GM12878 (cell line): ENCODE measurements around the gene ARRDC5. TPM values are rescaled to one million over a fixed set of nuclear protein-coding genes. Genes with fewer than 3 reads are reported as not detected.

Experiments
- ATAC-seq: fragments of 200-7000 bp; cut with Tn5 transposase; 3 replicates; pipeline ENCODE4 v1.9.1; 2020; ENCODE audit warnings: mild to moderate bottlenecking, moderate library complexity
- BruUV-seq: library from RNA; stranded (reverse); fragments of 400-500 nt; replicated peaks from 2 replicates; lab custom pipeline; 2021; lab: Mats Ljungman, UMichigan
- CTCF ChIA-PET: fragments of 300-600 bp; sonication (Branson Sonifier 250); formaldehyde crosslinking; extraction: SDS; loops from one replicate; lab custom pipeline; 2021; ENCODE audit warnings: inconsistent platforms; lab: Yijun Ruan, JAX
- POLR2A ChIA-PET: fragments of 350-600 bp; formaldehyde crosslinking; extraction: SDS; loops from one replicate; lab custom pipeline; 2021; ENCODE audit warnings: inconsistent platforms; lab: Charles Lee
- RAD21 ChIA-PET: fragments of 300-600 bp; sonication (Branson Sonifier 250); formaldehyde crosslinking; loops from one replicate; lab custom pipeline; 2023; ENCODE audit warnings: antibody characterized with exemption; ENCODE audit not compliant: unreplicated experiment; lab: Charles Lee
- SMC1A ChIA-PET: fragments of 300-600 bp; sonication (Branson Sonifier 250); formaldehyde crosslinking; loops from one replicate; lab custom pipeline; 2023; ENCODE audit not compliant: unreplicated experiment, uncharacterized antibody; lab: Charles Lee
- DNase-seq: peaks from one replicate; pipeline ENCODE4 v3.0.0-alpha.2; 2011; ENCODE audit warnings: low read depth, low spot score
- FAIRE-seq: peaks from 3 replicates; lab custom pipeline; 2011; peaks lifted over from hg19 to GRCh38; lab: Jason Lieb, UNC
- H2AFZ ChIP-seq: 2 replicates; pipeline ENCODE4 v1.6.0; 2011; ENCODE audit warnings: low read depth, low read length, control low read depth; ENCODE audit not compliant: control insufficient read depth
- H3K27ac ChIP-seq: 2 replicates; pipeline ENCODE4 v1.5.1; 2011; ENCODE audit warnings: control low read depth; ENCODE audit not compliant: control insufficient read depth, insufficient read depth
- H3K27me3 ChIP-seq, 2 experiments: replicated peaks in 1 of 2; 2 replicates each; pipeline versions ENCODE4 v1.6.0 to v1.6.1; 2011; ENCODE audit warnings: low read length in 1 of 2; ENCODE audit not compliant: control insufficient read depth in 2 of 2, insufficient read depth in 2 of 2
- H3K36me3 ChIP-seq, 2 experiments: 2 replicates each; pipeline ENCODE4 v1.5.1; 2011; ENCODE audit warnings: low read length in 1 of 2; ENCODE audit not compliant: control insufficient read depth in 2 of 2, insufficient read depth in 2 of 2
- H3K4me1 ChIP-seq: 2 replicates; pipeline ENCODE4 v1.6.1; 2011; ENCODE audit warnings: mild to moderate bottlenecking, low read length, moderate library complexity, mixed read lengths; ENCODE audit not compliant: control insufficient read depth, insufficient read depth
- H3K4me2 ChIP-seq: 2 replicates; pipeline ENCODE4 v1.6.0; 2011; ENCODE audit warnings: control low read depth; ENCODE audit not compliant: control insufficient read depth, insufficient read depth
- H3K4me3 ChIP-seq: fragments of 200-600 bp; sonication (generic); 2 replicates; pipeline ENCODE4 v1.5.1; 2016
- H3K79me2 ChIP-seq: 2 replicates; pipeline ENCODE4 v1.6.0; 2011; ENCODE audit warnings: low read length; ENCODE audit not compliant: control insufficient read depth, insufficient read depth
- H3K9ac ChIP-seq: 2 replicates; pipeline ENCODE4 v1.8.0; 2011; ENCODE audit warnings: low read length, control low read depth, mixed read lengths; ENCODE audit not compliant: control insufficient read depth, insufficient read depth
- H3K9me3 ChIP-seq: replicated peaks from 3 replicates; pipeline ENCODE4 v1.5.1; 2011; ENCODE audit warnings: mild to moderate bottlenecking, low read length; ENCODE audit not compliant: control insufficient read depth, insufficient read depth
- H4K20me1 ChIP-seq: 2 replicates; pipeline ENCODE4 v1.6.0; 2011; ENCODE audit not compliant: control insufficient read depth, insufficient read depth
- BACH1 ChIP-seq: fragments of 450-650 bp; IDR thresholded peaks from 2 replicates; pipeline ENCODE4 v1.6.1; 2017; ENCODE audit warnings: mild to moderate bottlenecking, borderline replicate concordance
- DPF2 ChIP-seq: fragments of 450-650 bp; IDR thresholded peaks from 2 replicates; pipeline ENCODE4 v1.6.1; 2017; ENCODE audit warnings: mild to moderate bottlenecking
- FOXM1 ChIP-seq: IDR thresholded peaks from 2 replicates; pipeline ENCODE4 v1.6.1; 2012; ENCODE audit warnings: low read depth, mild to moderate bottlenecking, inconsistent platforms, low read length, moderate library complexity
- HDAC6 ChIP-seq: fragments of 200-600 bp; sonication (generic); IDR thresholded peaks from one replicate; pipeline ENCODE4 v1.8.0; 2017; ENCODE audit warnings: antibody characterized with exemption; ENCODE audit not compliant: unreplicated experiment
- MLLT1 ChIP-seq: fragments of 450-650 bp; IDR thresholded peaks from 2 replicates; pipeline ENCODE4 v1.6.1; 2016; ENCODE audit warnings: mild to moderate bottlenecking
- MTA2 ChIP-seq: fragments of 450-650 bp; IDR thresholded peaks from 2 replicates; pipeline ENCODE4 v1.6.1; 2016; ENCODE audit warnings: low read depth, mild to moderate bottlenecking, moderate library complexity
- RAD21 ChIP-seq: IDR thresholded peaks from 2 replicates; pipeline ENCODE4 v1.6.1; 2011; ENCODE audit warnings: mild to moderate bottlenecking, low read depth, low read length, moderate library complexity; ENCODE audit not compliant: insufficient read depth
- RAD51 ChIP-seq: fragments of 450-650 bp; IDR thresholded peaks from 2 replicates; pipeline ENCODE4 v1.6.1; 2016; ENCODE audit warnings: moderate library complexity, mild to moderate bottlenecking, inconsistent platforms
- RBBP5 ChIP-seq: fragments of 200-600 bp; sonication (generic); conservative IDR thresholded peaks from 2 replicates; pipeline ENCODE4 v1.6.1; 2016
- SMARCA5 ChIP-seq: fragments of 450-650 bp; IDR thresholded peaks from 2 replicates; pipeline ENCODE4 v1.6.1; 2017; ENCODE audit warnings: mild to moderate bottlenecking
- TCF12 ChIP-seq: IDR thresholded peaks from 2 replicates; pipeline ENCODE4 v1.6.1; 2011; ENCODE audit warnings: low read depth, mild to moderate bottlenecking, low read length
- YY1 ChIP-seq: IDR thresholded peaks from 2 replicates; pipeline ENCODE4 v1.6.1; 2011; ENCODE audit warnings: low read depth, mild to moderate bottlenecking, low read length
- ZBTB40 ChIP-seq: fragments of 450-650 bp; IDR thresholded peaks from 2 replicates; pipeline ENCODE4 v1.6.1; 2016; ENCODE audit warnings: mild to moderate bottlenecking, moderate library complexity, borderline replicate concordance
- ZNF207 ChIP-seq: fragments of 450-650 bp; IDR thresholded peaks from 2 replicates; pipeline ENCODE4 v1.6.1; 2014; ENCODE audit warnings: antibody characterized with exemption, mild to moderate bottlenecking, borderline replicate concordance
- WGBS: methylation state at CpG from one replicate; pipeline ENCODE4 v1.1.6; 2016; ENCODE audit warnings: low lambda C conversion rate; ENCODE audit not compliant: insufficient replicate concordance, insufficient coverage; ENCODE audit errors: missing lambda C conversion rate; 5-methylcytosine and 5-hydroxymethylcytosine counted together
- in situ Hi-C: fragments of 300-500 bp; cut with MboI; formaldehyde crosslinking; loops from 9 replicates; pipeline ENCODE4 v1.14.3; 2018; ENCODE audit warnings: mixed read lengths
- intact Hi-C: fragments of 100-400 bp; cut with micrococcal nuclease; formaldehyde crosslinking; loops from one replicate; pipeline ENCODE4 v1.14.2; 2022; ENCODE audit not compliant: unreplicated experiment
- polyA plus RNA-seq, 11 experiments: library from polyadenylated mRNA; depleted of rRNA in 4 of 11; unstranded in 6 of 11; stranded (reverse) in 5 of 11; fragments of >200 nt; fragmentation: Nextera tagmentation in 4 of 11; fragmentation: Illumina TruSeq in 1 of 11; extraction: Ambion mirVana in 4 of 11; extraction: Trizol in 1 of 11; gene quantifications; 1 replicate in 1 of 11; 2 replicates in 10 of 11; pipeline versions ENCODE4 v1.2.1 to v1.2.3, GENCODE V29; 2011 to 2016; ENCODE audit warnings: inconsistent platforms in 2 of 11, missing spikeins in 2 of 11, low read depth in 1 of 11
- total RNA-seq, 4 experiments: library from RNA; depleted of rRNA in 3 of 4; stranded (reverse); fragments of >200 nt in 3 of 4; fragmentation: Illumina TruSeq in 1 of 4; extraction: Trizol in 1 of 4; gene quantifications; 2 replicates each; pipeline versions ENCODE4 v1.2.1 to v1.2.3, GENCODE V29; 2013 to 2021

Gene ARRDC5
- total and polyA plus RNA-seq, 10 of the 15 experiments (the other 5 are each of a cell fraction or from before 2014, with no cell fraction given) = 0.03 to 0.38 (median 0.12) TPM; not detected in 2

GRCh38 chr19:4916292-4917082, 13.8 kb upstream of the ARRDC5 start (continued):
- TF ChIP-seq YY1 = peak; percentile 68; the same call in 1 of the 2 replicates
- TF ChIP-seq SMARCA5 = no peak
- no peak for TF ChIP-seq RAD51
- TF ChIP-seq HDAC6 = no peak
- TF ChIP-seq, all 136 proteins: peak for 15

DNA sequence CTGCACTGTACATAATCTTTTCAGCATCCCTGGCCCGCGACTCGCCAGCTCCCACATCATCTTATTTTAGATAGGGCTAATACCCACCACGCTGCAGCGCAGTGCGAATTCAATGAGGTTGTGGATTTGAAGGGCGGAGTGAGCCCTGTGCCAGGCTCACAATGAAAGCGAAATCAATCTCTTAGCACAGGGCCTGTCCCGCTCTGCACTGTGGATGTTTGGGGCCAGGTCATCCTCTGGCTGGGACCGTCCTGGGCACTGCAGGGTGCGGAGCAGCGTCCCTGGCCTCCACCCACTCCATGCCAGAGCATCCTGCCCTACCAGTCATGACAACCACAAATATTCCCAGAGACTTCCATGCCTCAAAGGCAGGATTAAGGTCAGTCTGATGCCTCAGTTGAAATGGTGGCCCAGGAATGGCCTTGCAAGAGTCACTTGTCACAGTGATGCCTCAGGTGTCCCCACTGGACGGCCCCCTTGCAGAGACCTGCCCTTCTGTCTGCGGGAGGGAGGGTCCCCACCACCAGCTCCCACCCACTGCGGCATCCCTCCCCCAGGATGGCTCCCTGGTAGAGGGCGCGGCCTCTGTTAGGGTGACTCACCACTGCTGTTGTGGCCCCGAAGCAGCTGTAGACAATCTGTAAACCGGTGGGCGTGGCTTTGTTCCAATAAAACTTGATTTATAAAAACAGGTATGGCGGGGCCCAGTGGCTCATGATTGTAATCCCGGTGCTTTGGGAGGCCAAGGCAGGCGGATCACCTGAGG, 12.2 kb upstream of the ARRDC5 start:
- ChIA-PET POLR2A (interaction anchor here (1.0 to 1.6 kb wide), 2 partner anchors 43 to 54 kb away, joined by 3 to 5 read pairs; partner anchors contain the start of gene KDM4B), RAD21 (interaction anchor here (0.6 to 5.4 kb wide), 3 partner anchors 40 to 104 kb away, joined by 3 to 176 read pairs (median 79); partner anchors contain the start of gene PLIN3), SMC1A (interaction anchor here (2.2 to 4.0 kb wide), 3 partner anchors 43 to 106 kb away, joined by 5 to 94 read pairs (median 12); no protein-coding TSS in a partner anchor), CTCF (interaction anchor here (0.8 to 4.8 kb wide), 8 partner anchors 9 to 116 kb away, joined by 3 to 310 read pairs (median 20); partner anchors contain the start of gene PLIN3)
- no peak for FAIRE-seq
- Histone ChIP-seq H3K9me3 (no peaks in the 10 kb centered on the region), H3K4me3 (peak overlapping the region; percentile 60), H3K4me2 (peak overlapping the region; percentile 96), H3K4me1 (peaks cover 44% of the 10 kb centered on the region), H3K27ac (no peak overlapping the region), H3K36me3 (peaks cover 3 to 13% of the 10 kb centered on the region in 2 experiments), H4K20me1 (no peaks in the 10 kb centered on the region), H3K79me2 (peaks cover 72% of the 10 kb centered on the region), H3K27me3 (no peaks in the 10 kb centered on the region), H3K9ac (no peak overlapping the region), H2AFZ (no peak overlapping the region)
- peak; percentile 39 for ATAC-seq
- DNase-seq = no peak
- 78% methylated on average over 23 of the region's 23 CpGs for WGBS
- TF ChIP-seq ZNF207 (no peak), DPF2 (no peak), ZBTB40 (peak; percentile 71), MTA2 (no peak), RAD21 (no peak), YY1 (0 out of 2 replicates have a peak, but pooled peaks have one; percentile 7), MLLT1 (peak; percentile 66), TCF12 (0 out of 2 replicates have a peak, but pooled peaks have one; percentile 40), RBBP5 (no peak), FOXM1 (no peak), BACH1 (no peak)
- BruUV-seq = no TSS peak
- intact Hi-C loops (loop anchor here (5.0 kb wide), 1 partner anchor 193 kb away; the partner anchor contains the start of gene DPP9), in situ Hi-C loops (loop anchor here (5.0 kb wide), 2 partner anchors 43 to 108 kb away; no protein-coding TSS in a partner anchor)
